ENCODE results near the gene IRF6. TPM values are rescaled to one million over a fixed set of nuclear protein-coding genes. Genes with fewer than 3 reads are reported as not detected.

The IRF6 gene
- polyA plus RNA-seq, 1 of the 3 experiments (the other 2 are of a cell fraction), result 0.94 TPM

- TF ChIP-seq USF1 (IDR thresholded peaks at IDR 0.05; ENCODE audit: borderline replicate concordance, low read depth) (no peak), TEAD4 (IDR thresholded peaks at IDR 0.05; ENCODE audit: borderline replicate concordance, insufficient read depth) (peak; percentile 61; the same call in 1 of the 2 replicates), JUND (IDR thresholded peaks at IDR 0.05) (peak; percentile 80), ELF1 (IDR thresholded peaks at IDR 0.05) (no peak), IRF3 (IDR thresholded peaks at IDR 0.05; ENCODE audit: low read depth, low read length) (no peak), ZBTB33 (IDR thresholded peaks at IDR 0.05; ENCODE audit: borderline replicate concordance, low read depth) (no peak), GATA2 (CRISPR knock-in tag; IDR thresholded peaks at IDR 0.05) (no peak), MEF2A (IDR thresholded peaks at IDR 0.05; ENCODE audit: borderline replicate concordance, low read depth) (peak; percentile 97), NRF1 (IDR thresholded peaks at IDR 0.05; ENCODE audit: low read depth, low read length) (no peak), REST (IDR thresholded peaks at IDR 0.05; ENCODE audit: low read depth, low read length) (peak; percentile 57; the same call in 1 of the 2 replicates), YY1 (IDR thresholded peaks at IDR 0.05; ENCODE audit: low read depth) (no peak), RCOR1 (IDR thresholded peaks at IDR 0.05; ENCODE audit: low read length) (peak; percentile 86), SIN3A (IDR thresholded peaks at IDR 0.05; ENCODE audit: borderline replicate concordance, low read depth, low read length) (peak; percentile 85)
- TF ChIP-seq, protein P1, sequence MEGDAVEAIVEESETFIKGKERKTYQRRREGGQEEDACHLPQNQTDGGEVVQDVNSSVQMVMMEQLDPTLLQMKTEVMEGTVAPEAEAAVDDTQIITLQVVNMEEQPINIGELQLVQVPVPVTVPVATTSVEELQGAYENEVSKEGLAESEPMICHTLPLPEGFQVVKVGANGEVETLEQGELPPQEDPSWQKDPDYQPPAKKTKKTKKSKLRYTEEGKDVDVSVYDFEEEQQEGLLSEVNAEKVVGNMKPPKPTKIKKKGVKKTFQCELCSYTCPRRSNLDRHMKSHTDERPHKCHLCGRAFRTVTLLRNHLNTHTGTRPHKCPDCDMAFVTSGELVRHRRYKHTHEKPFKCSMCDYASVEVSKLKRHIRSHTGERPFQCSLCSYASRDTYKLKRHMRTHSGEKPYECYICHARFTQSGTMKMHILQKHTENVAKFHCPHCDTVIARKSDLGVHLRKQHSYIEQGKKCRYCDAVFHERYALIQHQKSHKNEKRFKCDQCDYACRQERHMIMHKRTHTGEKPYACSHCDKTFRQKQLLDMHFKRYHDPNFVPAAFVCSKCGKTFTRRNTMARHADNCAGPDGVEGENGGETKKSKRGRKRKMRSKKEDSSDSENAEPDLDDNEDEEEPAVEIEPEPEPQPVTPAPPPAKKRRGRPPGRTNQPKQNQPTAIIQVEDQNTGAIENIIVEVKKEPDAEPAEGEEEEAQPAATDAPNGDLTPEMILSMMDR (IDR thresholded peaks at IDR 0.05), result no peak
- TF ChIP-seq, protein P2, sequence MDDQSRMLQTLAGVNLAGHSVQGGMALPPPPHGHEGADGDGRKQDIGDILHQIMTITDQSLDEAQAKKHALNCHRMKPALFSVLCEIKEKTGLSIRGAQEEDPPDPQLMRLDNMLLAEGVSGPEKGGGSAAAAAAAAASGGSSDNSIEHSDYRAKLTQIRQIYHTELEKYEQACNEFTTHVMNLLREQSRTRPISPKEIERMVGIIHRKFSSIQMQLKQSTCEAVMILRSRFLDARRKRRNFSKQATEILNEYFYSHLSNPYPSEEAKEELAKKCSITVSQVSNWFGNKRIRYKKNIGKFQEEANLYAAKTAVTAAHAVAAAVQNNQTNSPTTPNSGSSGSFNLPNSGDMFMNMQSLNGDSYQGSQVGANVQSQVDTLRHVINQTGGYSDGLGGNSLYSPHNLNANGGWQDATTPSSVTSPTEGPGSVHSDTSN (IDR thresholded peaks at IDR 0.05), result peak; percentile 70
Measured at GRCh38 chr1:209808059-209808581, 2.2 kb upstream of the IRF6 start (continued).
